Measurements from ENCODE around the gene UBQLN3. TPM values are rescaled to one million over a fixed set of nuclear protein-coding genes. Genes with fewer than 3 reads are reported as not detected.

Gene UBQLN3
- total RNA-seq, 1 donor from 2014 or later = not detected

- Mint-ChIP-seq H3K27me3 (ENCODE audit: unreplicated experiment) (peaks cover 31% of the 10 kb centered on the region), H3K36me3 (ENCODE audit: unreplicated experiment) (no peaks in the 10 kb centered on the region), H3K4me1 (ENCODE audit: unreplicated experiment) (no peaks in the 10 kb centered on the region), H3K4me3 (ENCODE audit: unreplicated experiment) (no peak overlapping the region), H3K9me3 (ENCODE audit: unreplicated experiment) (peaks cover 4% of the 10 kb centered on the region), H3K27ac (ENCODE audit: unreplicated experiment) (no peak overlapping the region)
- no peak for TF ChIP-seq CTCF (IDR thresholded peaks at IDR 0.05)
- no peak for DNase-seq (ENCODE audit: extremely low spot score, unreplicated experiment)
Measured at GRCh38 chr11:5534046-5534445, 24.3 kb upstream of the UBQLN3 start.

DNA sequence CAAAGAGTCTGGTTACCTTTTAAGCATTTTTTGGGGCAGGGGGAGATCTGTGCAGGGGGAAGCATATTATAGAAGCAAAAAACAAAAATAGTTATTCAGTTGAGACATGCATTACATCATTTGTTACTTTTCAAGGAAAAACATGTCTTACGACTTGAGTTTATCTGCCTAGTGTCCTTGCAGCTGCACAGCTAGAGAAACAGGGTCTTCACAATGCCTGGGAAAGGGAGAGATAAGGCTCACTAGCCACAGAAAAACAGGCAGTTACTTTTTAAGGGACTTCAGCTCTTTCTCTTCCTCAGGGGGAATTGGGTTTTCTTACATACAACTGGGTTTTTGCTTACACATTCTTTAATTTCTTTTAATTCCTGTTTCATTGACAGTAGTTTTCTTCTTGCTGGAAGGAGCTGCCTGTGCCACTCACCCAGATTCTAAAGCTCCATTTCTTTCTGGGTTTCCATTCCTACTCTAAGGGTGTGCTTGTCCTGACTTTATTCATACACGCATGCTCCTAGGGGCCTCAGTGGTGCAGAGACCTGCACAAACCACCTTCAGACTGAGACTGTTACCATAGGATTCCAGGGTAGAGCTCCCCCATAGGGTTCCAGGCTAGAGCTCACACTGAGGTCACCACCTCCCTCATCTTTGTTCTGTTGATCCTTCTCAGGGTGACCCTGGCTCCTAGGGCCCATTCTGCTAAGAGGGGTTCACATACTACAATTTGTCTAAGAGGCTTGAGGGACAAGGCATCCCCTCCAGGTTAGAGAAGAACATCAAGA is 21.5 kb upstream of the UBQLN3 start:
- Mint-ChIP-seq H3K27me3 (ENCODE audit: unreplicated experiment) (peaks cover 24% of the 10 kb centered on the region), H3K4me1 (ENCODE audit: unreplicated experiment) (no peaks in the 10 kb centered on the region), H3K4me3 (ENCODE audit: unreplicated experiment) (no peak overlapping the region), H3K36me3 (ENCODE audit: unreplicated experiment) (no peaks in the 10 kb centered on the region), H3K9me3 (ENCODE audit: unreplicated experiment) (no peaks in the 10 kb centered on the region), H3K27ac (ENCODE audit: unreplicated experiment) (no peak overlapping the region)
- no peak for DNase-seq (ENCODE audit: extremely low spot score, unreplicated experiment)
- TF ChIP-seq CTCF (IDR thresholded peaks at IDR 0.05) = no peak

GRCh38 chr11:5528495-5528894 is 18.7 kb upstream of the UBQLN3 start:
- Mint-ChIP-seq H3K36me3 (ENCODE audit: unreplicated experiment) (no peaks in the 10 kb centered on the region), H3K27ac (ENCODE audit: unreplicated experiment) (no peak overlapping the region), H3K9me3 (ENCODE audit: unreplicated experiment) (no peaks in the 10 kb centered on the region), H3K4me3 (ENCODE audit: unreplicated experiment) (no peak overlapping the region), H3K27me3 (ENCODE audit: unreplicated experiment) (peaks cover 16% of the 10 kb centered on the region), H3K4me1 (ENCODE audit: unreplicated experiment) (no peaks in the 10 kb centered on the region)
- no peak for DNase-seq (ENCODE audit: extremely low spot score, unreplicated experiment)
- no peak for TF ChIP-seq CTCF (IDR thresholded peaks at IDR 0.05)

DNA sequence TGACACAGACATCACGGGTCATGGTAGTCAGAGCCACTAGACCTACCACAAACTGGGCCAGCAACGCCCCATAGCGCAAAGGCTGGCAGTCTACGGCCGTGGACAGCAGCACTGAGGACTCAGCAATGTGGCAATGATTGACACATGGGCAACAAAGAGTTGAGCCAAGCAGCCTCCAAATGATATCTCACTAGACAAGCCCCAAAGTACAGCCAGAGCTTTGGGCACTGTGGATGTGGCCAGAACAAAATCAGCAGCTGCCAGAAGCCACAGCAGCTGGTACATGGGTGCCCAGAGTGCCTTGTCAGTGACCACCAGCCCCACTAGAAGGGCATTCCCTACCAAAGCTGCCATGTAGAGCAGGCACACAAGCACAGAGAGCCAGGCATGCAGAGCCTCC is 18.0 kb upstream of the UBQLN3 start:
- no peak for DNase-seq (ENCODE audit: extremely low spot score, unreplicated experiment)
- Mint-ChIP-seq H3K9me3 (ENCODE audit: unreplicated experiment) (no peaks in the 10 kb centered on the region), H3K4me1 (ENCODE audit: unreplicated experiment) (no peaks in the 10 kb centered on the region), H3K36me3 (ENCODE audit: unreplicated experiment) (no peaks in the 10 kb centered on the region), H3K27me3 (ENCODE audit: unreplicated experiment) (peaks cover 16% of the 10 kb centered on the region), H3K27ac (ENCODE audit: unreplicated experiment) (no peak overlapping the region), H3K4me3 (ENCODE audit: unreplicated experiment) (no peak overlapping the region)
- TF ChIP-seq CTCF (IDR thresholded peaks at IDR 0.05) = no peak

- no peaks in the 10 kb centered on the region for H3K9me3 Mint-ChIP-seq (ENCODE audit: unreplicated experiment)
- TF ChIP-seq CTCF (IDR thresholded peaks at IDR 0.05) = no peak
- DNase-seq (ENCODE audit: extremely low spot score, unreplicated experiment) = no peak
- peaks cover 3% of the 10 kb centered on the region for H3K27me3 Mint-ChIP-seq (ENCODE audit: unreplicated experiment)
- H3K4me3 Mint-ChIP-seq (ENCODE audit: unreplicated experiment) = no peak overlapping the region
- no peak overlapping the region for H3K27ac Mint-ChIP-seq (ENCODE audit: unreplicated experiment)
- H3K4me1 Mint-ChIP-seq (ENCODE audit: unreplicated experiment) = no peaks in the 10 kb centered on the region
- no peaks in the 10 kb centered on the region for H3K36me3 Mint-ChIP-seq (ENCODE audit: unreplicated experiment)
Measured at GRCh38 chr11:5524756-5525155, 15.0 kb upstream of the UBQLN3 start.
